Upper lobe of right lung (tissue), 1 donor: ENCODE results near the gene OR4D6. TPM values are rescaled to one million over a fixed set of nuclear protein-coding genes. Genes with fewer than 3 reads are reported as not detected.

Experiments used
- ATAC-seq: fragments of 200-7000 bp; cut with Tn5 transposase; one replicate; pipeline ENCODE4 v1.9.1; 2020; ENCODE audit warnings: mild to moderate bottlenecking, moderate library complexity
- DNase-seq: peaks from one replicate; pipeline ENCODE4 v3.0.0-alpha.2; 2020
- H3K27ac ChIP-seq: fragments of 200-600 bp; one replicate; pipeline ENCODE4 v1.8.0; 2022
- H3K27me3 ChIP-seq: fragments of 200-600 bp; one replicate; pipeline ENCODE4 v1.8.0; 2022; ENCODE audit warnings: mild to moderate bottlenecking
- H3K36me3 ChIP-seq: fragments of 200-600 bp; one replicate; pipeline ENCODE4 v1.8.0; 2022
- H3K4me1 ChIP-seq: fragments of 200-600 bp; one replicate; pipeline ENCODE4 v1.8.0; 2022
- H3K4me3 ChIP-seq: fragments of 200-600 bp; one replicate; pipeline ENCODE4 v1.8.0; 2022; ENCODE audit warnings: mild to moderate bottlenecking
- H3K9me3 ChIP-seq: fragments of 200-600 bp; one replicate; pipeline ENCODE4 v1.8.0; 2022
- CTCF ChIP-seq: fragments of 200-600 bp; IDR thresholded peaks from one replicate; pipeline ENCODE4 v1.8.0; 2022; ENCODE audit warnings: antibody characterized with exemption
- intact Hi-C: fragments of 100-400 bp; cut with DNase I; formaldehyde crosslinking; loops from one replicate; pipeline ENCODE4 v1.11.0; 2022
- total RNA-seq: library from RNA; stranded (reverse); fragmentation: NEBNext Ultra II Directional; extraction: Animal tissue kit (Norgen Biotek cat#: 25700); gene quantifications from one replicate; pipeline ENCODE4 v1.2.1, GENCODE V29; 2021
- donor health status: DM: no; HTN: yes; CAD: no; lungs with severe emphysema.

Gene OR4D6
- total RNA-seq, 1 donor from 2014 or later = not detected

DNA sequence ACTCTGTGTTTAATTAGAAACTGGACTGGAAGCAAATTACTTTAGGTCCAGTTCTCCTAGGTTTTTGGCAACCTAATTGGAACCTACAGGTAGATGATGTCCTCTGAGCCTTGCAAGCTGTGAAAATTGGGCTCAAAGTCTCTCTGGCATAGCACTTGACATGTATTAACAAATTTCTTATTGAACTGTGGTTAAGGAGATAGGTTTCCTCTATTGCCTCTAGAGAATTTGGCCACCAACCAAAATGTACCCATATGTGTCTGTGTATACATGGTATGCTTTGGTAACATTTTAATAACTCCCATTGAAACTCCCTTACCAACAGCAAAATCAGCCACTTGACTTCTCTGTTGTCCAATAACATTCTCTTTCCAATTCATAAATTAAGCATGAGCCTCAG, 16.3 kb downstream of the OR4D6 start, which contains the start of gene OR4D10:
TSS of gene OR4D10 (plus strand) at position 301 of the 400 bp plus-strand sequence. CDS start 4,115 bp downstream, outside the sequence.
- DNase-seq (no peak), ATAC-seq (no peak)
- Histone ChIP-seq H3K27me3 (no peaks in the 10 kb centered on the region), H3K4me1 (no peaks in the 10 kb centered on the region), H3K36me3 (no peaks in the 10 kb centered on the region), H3K27ac (no peak within 1 kb of the TSS), H3K4me3 (no peak within 1 kb of the TSS), H3K9me3 (no peaks in the 10 kb centered on the region)
- no peak for TF ChIP-seq CTCF
- intact Hi-C loops = no loop called here

GRCh38 chr11:59475176-59475575, 18.4 kb downstream of the OR4D6 start:
- H3K27me3 ChIP-seq = no peaks in the 10 kb centered on the region
- no peak for DNase-seq
- no peaks in the 10 kb centered on the region for H3K36me3 ChIP-seq
- intact Hi-C loops = no loop called here
- no peak overlapping the region for H3K4me3 ChIP-seq
- no peaks in the 10 kb centered on the region for H3K4me1 ChIP-seq
- ATAC-seq = no peak
- no peak overlapping the region for H3K27ac ChIP-seq
- H3K9me3 ChIP-seq = no peaks in the 10 kb centered on the region
- no peak for TF ChIP-seq CTCF

DNA sequence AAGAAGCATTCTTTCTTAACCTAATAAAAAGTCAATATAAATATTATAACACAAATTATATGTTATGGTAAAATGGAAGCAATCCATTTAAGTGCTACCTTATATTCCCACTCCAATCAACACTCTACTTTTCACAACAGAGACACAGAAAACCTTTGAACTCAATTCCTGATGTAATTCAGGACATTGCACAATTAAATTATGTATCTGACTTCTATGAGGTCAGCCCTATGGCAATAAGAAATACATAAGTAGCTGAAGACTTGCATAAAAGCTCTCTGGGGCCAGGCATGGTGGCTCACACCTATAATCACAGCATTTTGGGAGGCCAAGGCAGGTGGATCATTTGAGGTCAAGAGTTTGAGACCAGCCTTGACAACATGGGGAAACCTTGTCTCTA, 23.1 kb downstream of the OR4D6 start:
- Histone ChIP-seq H3K4me1 (no peaks in the 10 kb centered on the region), H3K9me3 (no peaks in the 10 kb centered on the region), H3K27me3 (no peaks in the 10 kb centered on the region), H3K36me3 (no peaks in the 10 kb centered on the region), H3K27ac (no peak overlapping the region), H3K4me3 (no peak overlapping the region)
- DNase-seq (no peak), ATAC-seq (no peak)
- intact Hi-C loops = no loop called here
- TF ChIP-seq CTCF = no peak

GRCh38 chr11:59480359-59480758, 23.6 kb downstream of the OR4D6 start:
- no peak for DNase-seq
- no peak overlapping the region for H3K4me3 ChIP-seq
- H3K27ac ChIP-seq = no peak overlapping the region
- H3K36me3 ChIP-seq = no peaks in the 10 kb centered on the region
- intact Hi-C loops = no loop called here
- H3K4me1 ChIP-seq = no peaks in the 10 kb centered on the region
- no peaks in the 10 kb centered on the region for H3K9me3 ChIP-seq
- no peak for TF ChIP-seq CTCF
- ATAC-seq = no peak
- H3K27me3 ChIP-seq = no peaks in the 10 kb centered on the region

- no peak overlapping the region for H3K4me3 ChIP-seq
- no peaks in the 10 kb centered on the region for H3K4me1 ChIP-seq
- H3K27ac ChIP-seq = no peak overlapping the region
- DNase-seq = no peak
- no peaks in the 10 kb centered on the region for H3K36me3 ChIP-seq
- no peaks in the 10 kb centered on the region for H3K9me3 ChIP-seq
- TF ChIP-seq CTCF = no peak
- no peak for ATAC-seq
- H3K27me3 ChIP-seq = no peaks in the 10 kb centered on the region
- intact Hi-C loops = no loop called here
Measured at GRCh38 chr11:59501931-59502330, 45.2 kb downstream of the OR4D6 start.

- Histone ChIP-seq H3K27ac (no peak within 1 kb of the TSS), H3K36me3 (no peaks in the 10 kb centered on the region), H3K9me3 (no peaks in the 10 kb centered on the region), H3K4me3 (no peak within 1 kb of the TSS), H3K4me1 (no peaks in the 10 kb centered on the region), H3K27me3 (no peaks in the 10 kb centered on the region)
- DNase-seq (no peak), ATAC-seq (no peak)
- TF ChIP-seq CTCF = no peak
- intact Hi-C loops = no loop called here
Measured at GRCh38 chr11:59503276-59503675, 46.5 kb downstream of the OR4D6 start, which contains the start of gene OR4D11. Gene OR4D11, plus strand, starts transcription at chr11:59503576. Its CDS starts 0 bp downstream, at chr11:59503576.
